Thyroid gland (tissue), 4 donors: ENCODE results near the gene COCH.

ENCODE experiments used
- CTCF ChIP-seq, 6 experiments: fragments of 200-600 bp in 3 of 6; fragments of 450-650 bp in 3 of 6; sonication (generic) in 3 of 6; IDR thresholded peaks; one replicate each; pipeline ENCODE4 v1.5.1; 2016 to 2019; ENCODE audit warnings: antibody characterized with exemption in 6 of 6, mild to moderate bottlenecking in 2 of 6, inconsistent platforms in 1 of 6, moderate library complexity in 1 of 6
- POLR2A ChIP-seq, 2 donors: fragments of 450-650 bp; IDR thresholded peaks; one replicate each; pipeline ENCODE4 v1.6.1; 2017; ENCODE audit warnings: antibody characterized with exemption in 2 of 2, mild to moderate bottlenecking in 2 of 2, moderate library complexity in 1 of 2

GRCh38 chr14:30903285-30904124 lies 29.1 kb downstream of the COCH start:
- TF ChIP-seq POLR2A (IDR thresholded peaks at IDR 0.05) (no peak), CTCF (IDR thresholded peaks at IDR 0.05) (no peak)
